Neural progenitor cell (in vitro differentiated cells): ENCODE results near the gene PKDCC. TPM values are rescaled to one million over a fixed set of nuclear protein-coding genes. Genes with fewer than 3 reads are reported as not detected.

Experiments
- DNase-seq: peaks from one replicate; pipeline ENCODE4 v3.0.0-alpha.2; 2016; ENCODE audit warnings: low spot score
- H2AFZ ChIP-seq: fragments of 200-600 bp; sonication (generic); replicated peaks from 2 replicates; pipeline ENCODE4 v1.6.1; 2016; ENCODE audit warnings: antibody characterized with exemption
- H3F3A ChIP-seq: fragments of 200-600 bp; sonication (generic); 2 replicates; pipeline ENCODE4 v1.6.1; 2016; ENCODE audit warnings: antibody characterized with exemption, low read depth
- H3K27ac ChIP-seq: fragments of 200-600 bp; sonication (generic); 2 replicates; pipeline ENCODE4 v1.5.1; 2016; ENCODE audit warnings: mild to moderate bottlenecking
- H3K27me3 ChIP-seq: fragments of 200-600 bp; sonication (generic); 2 replicates; pipeline ENCODE4 v1.6.1; 2016; ENCODE audit warnings: mild to moderate bottlenecking, moderate library complexity
- H3K36me3 ChIP-seq: fragments of 200-600 bp; sonication (generic); 2 replicates; pipeline ENCODE4 v1.5.1; 2016
- H3K4me1 ChIP-seq: fragments of 200-600 bp; sonication (generic); 2 replicates; pipeline ENCODE4 v1.6.1; 2016; ENCODE audit warnings: mixed run types
- H3K4me2 ChIP-seq: fragments of 200-600 bp; sonication (generic); 2 replicates; pipeline ENCODE4 v1.6.1; 2016
- H3K4me3 ChIP-seq: fragments of 200-600 bp; sonication (generic); 2 replicates; pipeline ENCODE4 v1.5.1; 2016
- H3K79me2 ChIP-seq: fragments of 200-600 bp; sonication (generic); 2 replicates; pipeline ENCODE4 v1.6.1; 2016; ENCODE audit warnings: low read depth
- H3K9ac ChIP-seq: fragments of 200-600 bp; sonication (generic); 2 replicates; pipeline ENCODE4 v1.6.1; 2016
- H3K9me3 ChIP-seq: fragments of 200-600 bp; sonication (generic); 2 replicates; pipeline ENCODE4 v1.5.1; 2016; ENCODE audit warnings: low read depth
- H4K20me1 ChIP-seq: fragments of 200-600 bp; sonication (generic); 2 replicates; pipeline ENCODE4 v1.6.1; 2016; ENCODE audit warnings: low read depth
- H3K27ac Mint-ChIP-seq: 3 replicates; pipeline ENCODE4 v1.8.0; 2021; ENCODE audit warnings: mixed read lengths
- H3K27me3 Mint-ChIP-seq: 2 replicates; pipeline ENCODE4 v1.8.0; 2022; ENCODE audit warnings: low read depth, mild to moderate bottlenecking, inconsistent platforms, moderate library complexity, mixed read lengths; ENCODE audit not compliant: insufficient read depth
- H3K36me3 Mint-ChIP-seq: 3 replicates; pipeline ENCODE4 v1.8.0; 2021; ENCODE audit warnings: mixed read lengths
- H3K4me1 Mint-ChIP-seq: 3 replicates; pipeline ENCODE4 v1.8.0; 2021; ENCODE audit warnings: mixed read lengths
- H3K4me3 Mint-ChIP-seq: 3 replicates; pipeline ENCODE4 v1.8.0; 2021; ENCODE audit warnings: mild to moderate bottlenecking, moderate library complexity, mixed read lengths
- H3K9me3 Mint-ChIP-seq: 3 replicates; pipeline ENCODE4 v1.8.0; 2020; ENCODE audit warnings: mixed read lengths
- CTCF ChIP-seq: fragments of 200-600 bp; sonication (generic); IDR thresholded peaks from 2 replicates; pipeline ENCODE4 v1.5.1; 2017; ENCODE audit warnings: antibody characterized with exemption, mild to moderate bottlenecking
- EZH2 ChIP-seq: fragments of 200-600 bp; sonication (generic); IDR thresholded peaks from 2 replicates; pipeline ENCODE4 v1.6.1; 2017; ENCODE audit warnings: antibody characterized with exemption, mild to moderate bottlenecking, moderate library complexity
- EZH2phosphoT487 ChIP-seq: fragments of 200-600 bp; sonication (generic); IDR thresholded peaks from 2 replicates; pipeline ENCODE4 v1.6.1; 2017; ENCODE audit warnings: antibody characterized with exemption
- total RNA-seq: library from RNA; depleted of rRNA; stranded (reverse); fragments of >200 nt; gene quantifications from 2 replicates; pipeline ENCODE4 v1.2.3, GENCODE V29; 2015; ENCODE audit warnings: low replicate concordance

The PKDCC gene
- total RNA-seq, 1 donor from 2014 or later, result 70.4 TPM

GRCh38 chr2:42052702-42053481 lies 5.1 kb downstream of the PKDCC start:
- H3K9me3 Mint-ChIP-seq, result peaks cover 2% of the 10 kb centered on the region
- H3K4me1 Mint-ChIP-seq, result peaks cover 58% of the 10 kb centered on the region
- peak overlapping the region; percentile 66 for H3K27ac Mint-ChIP-seq
- no peaks in the 10 kb centered on the region for H3K36me3 Mint-ChIP-seq
- Histone ChIP-seq H2AFZ (no peak overlapping the region), H3F3A (peaks cover 77% of the 10 kb centered on the region), H3K27me3 (no peaks in the 10 kb centered on the region), H3K4me3 (no peak overlapping the region), H3K36me3 (no peaks in the 10 kb centered on the region), H3K79me2 (peaks cover 80% of the 10 kb centered on the region), H3K9ac (no peak overlapping the region), H3K4me2 (no peak overlapping the region), H4K20me1 (peaks cover 81% of the 10 kb centered on the region), H3K9me3 (no peaks in the 10 kb centered on the region), H3K27ac (peak overlapping the region; percentile 91), H3K4me1 (peaks cover 52% of the 10 kb centered on the region)
- no peak for TF ChIP-seq EZH2phosphoT487
- no peak for TF ChIP-seq CTCF
- no peak for TF ChIP-seq EZH2
- DNase-seq, result no peak
- peaks cover 59% of the 10 kb centered on the region for H3K27me3 Mint-ChIP-seq
- peak overlapping the region; percentile 59 for H3K4me3 Mint-ChIP-seq

GRCh38 chr2:42053482-42053790 lies 5.6 kb downstream of the PKDCC start:
- Histone ChIP-seq H3K27ac (no peak overlapping the region), H3K27me3 (no peaks in the 10 kb centered on the region), H3K9me3 (no peaks in the 10 kb centered on the region), H3F3A (peaks cover 83% of the 10 kb centered on the region), H3K79me2 (peaks cover 76% of the 10 kb centered on the region), H3K9ac (no peak overlapping the region), H4K20me1 (peaks cover 85% of the 10 kb centered on the region), H2AFZ (no peak overlapping the region), H3K36me3 (no peaks in the 10 kb centered on the region), H3K4me3 (no peak overlapping the region), H3K4me1 (peaks cover 58% of the 10 kb centered on the region), H3K4me2 (no peak overlapping the region)
- Mint-ChIP-seq H3K9me3 (peaks cover 2% of the 10 kb centered on the region), H3K36me3 (no peaks in the 10 kb centered on the region), H3K4me3 (peak overlapping the region; percentile 59), H3K4me1 (peaks cover 60% of the 10 kb centered on the region), H3K27me3 (peaks cover 59% of the 10 kb centered on the region), H3K27ac (peak overlapping the region; percentile 37)
- TF ChIP-seq CTCF, result no peak
- TF ChIP-seq EZH2, result no peak
- no peak for TF ChIP-seq EZH2phosphoT487
- DNase-seq, result no peak

GRCh38 chr2:42053791-42054701 lies 6.2 kb downstream of the PKDCC start:
- Histone ChIP-seq H3K4me1 (peaks cover 62% of the 10 kb centered on the region), H3K4me2 (no peak overlapping the region), H3K4me3 (no peak overlapping the region), H3K27me3 (no peaks in the 10 kb centered on the region), H4K20me1 (peaks cover 85% of the 10 kb centered on the region), H3F3A (peaks cover 88% of the 10 kb centered on the region), H3K27ac (no peak overlapping the region), H2AFZ (no peak overlapping the region), H3K36me3 (no peaks in the 10 kb centered on the region), H3K9ac (no peak overlapping the region), H3K9me3 (no peaks in the 10 kb centered on the region), H3K79me2 (peaks cover 70% of the 10 kb centered on the region)
- H3K27ac Mint-ChIP-seq, result peak overlapping the region; percentile 37
- no peak for DNase-seq
- H3K4me3 Mint-ChIP-seq, result peak overlapping the region; percentile 35
- H3K9me3 Mint-ChIP-seq, result peaks cover 2% of the 10 kb centered on the region
- TF ChIP-seq CTCF, result no peak
- TF ChIP-seq EZH2phosphoT487, result no peak
- no peak for TF ChIP-seq EZH2
- H3K4me1 Mint-ChIP-seq, result peaks cover 56% of the 10 kb centered on the region
- H3K27me3 Mint-ChIP-seq, result peaks cover 54% of the 10 kb centered on the region
- H3K36me3 Mint-ChIP-seq, result no peaks in the 10 kb centered on the region
